SJSA1 (cell line): Measurements from ENCODE around the gene MORC1. TPM values are rescaled to one million over a fixed set of nuclear protein-coding genes. Genes with fewer than 3 reads are reported as not detected.
A peak's percentile ranks its signal among the peaks of the same experiment; 100 is the strongest.

Experiments
- DNase-seq, 2 experiments: peaks; one replicate each; pipeline ENCODE4 v3.0.0-alpha.2; 2015 to 2020; ENCODE audit warnings: low spot score in 2 of 2, low read depth in 1 of 2
- H3K27ac ChIP-seq: fragments of 250-450 bp; sonication (Bioruptor Pico); 2 replicates; pipeline ENCODE4 v1.5.1; 2020; ENCODE audit warnings: mild to moderate bottlenecking, moderate library complexity
- H3K27me3 ChIP-seq: fragments of 250-450 bp; sonication (Bioruptor Pico); replicated peaks from 2 replicates; pipeline ENCODE4 v1.5.1; 2020; ENCODE audit warnings: mild to moderate bottlenecking, moderate library complexity
- H3K36me3 ChIP-seq: fragments of 250-450 bp; sonication (Bioruptor Pico); 2 replicates; pipeline ENCODE4 v1.5.1; 2020; ENCODE audit warnings: mild to moderate bottlenecking
- H3K4me1 ChIP-seq: fragments of 250-450 bp; sonication (Bioruptor Pico); replicated peaks from 2 replicates; pipeline ENCODE4 v1.6.1; 2021; ENCODE audit warnings: mild to moderate bottlenecking
- H3K4me3 ChIP-seq: fragments of 250-450 bp; sonication (Bioruptor Pico); 2 replicates; pipeline ENCODE4 v1.5.1; 2020; ENCODE audit warnings: mild to moderate bottlenecking
- H3K9me3 ChIP-seq: fragments of 250-450 bp; sonication (Bioruptor Pico); replicated peaks from 2 replicates; pipeline ENCODE4 v1.5.1; 2020; ENCODE audit warnings: mild to moderate bottlenecking
- total RNA-seq: library from RNA; depleted of rRNA; stranded (reverse); fragments of >200 nt; shearing (Covaris generic); gene quantifications from 2 replicates; pipeline ENCODE4 v1.2.3, GENCODE V29; 2014

The MORC1 gene
- total RNA-seq, 1 experiment from 2014 or later, result not detected

- Histone ChIP-seq H3K36me3 (no peaks in the 10 kb centered on the region), H3K9me3 (no peaks in the 10 kb centered on the region), H3K27me3 (no peaks in the 10 kb centered on the region), H3K4me3 (no peak overlapping the region), H3K27ac (no peak overlapping the region), H3K4me1 (no peaks in the 10 kb centered on the region)
- no peak for DNase-seq
Measured at GRCh38 chr3:109033000-109033660, 84.8 kb downstream of the MORC1 start.

GRCh38 chr3:109028753-109029152 is 89.2 kb downstream of the MORC1 start:
- no peak overlapping the region for H3K4me3 ChIP-seq
- no peak overlapping the region for H3K27ac ChIP-seq
- no peaks in the 10 kb centered on the region for H3K27me3 ChIP-seq
- no peaks in the 10 kb centered on the region for H3K36me3 ChIP-seq
- H3K4me1 ChIP-seq, result no peaks in the 10 kb centered on the region
- no peak for DNase-seq
- no peaks in the 10 kb centered on the region for H3K9me3 ChIP-seq

- Histone ChIP-seq H3K4me1 (no peaks in the 10 kb centered on the region), H3K36me3 (no peaks in the 10 kb centered on the region), H3K9me3 (no peaks in the 10 kb centered on the region), H3K4me3 (no peak overlapping the region), H3K27me3 (no peaks in the 10 kb centered on the region), H3K27ac (no peak overlapping the region)
- DNase-seq, result no peak
Measured at GRCh38 chr3:109026821-109027220, 91.1 kb downstream of the MORC1 start.

GRCh38 chr3:109025896-109026295 is 92.0 kb downstream of the MORC1 start:
- Histone ChIP-seq H3K9me3 (no peaks in the 10 kb centered on the region), H3K27me3 (no peaks in the 10 kb centered on the region), H3K36me3 (no peaks in the 10 kb centered on the region), H3K4me1 (no peaks in the 10 kb centered on the region), H3K4me3 (no peak overlapping the region), H3K27ac (no peak overlapping the region)
- DNase-seq, result no peak

GRCh38 chr3:109023656-109024254 is 94.2 kb downstream of the MORC1 start:
- H3K36me3 ChIP-seq, result no peaks in the 10 kb centered on the region
- H3K9me3 ChIP-seq, result no peaks in the 10 kb centered on the region
- no peaks in the 10 kb centered on the region for H3K27me3 ChIP-seq
- no peaks in the 10 kb centered on the region for H3K4me1 ChIP-seq
- DNase-seq, result peak in 1 of 2 experiments; percentile 15
- H3K4me3 ChIP-seq, result no peak overlapping the region
- H3K27ac ChIP-seq, result no peak overlapping the region

- no peaks in the 10 kb centered on the region for H3K27me3 ChIP-seq
- H3K27ac ChIP-seq, result no peak overlapping the region
- H3K36me3 ChIP-seq, result no peaks in the 10 kb centered on the region
- no peak for DNase-seq
- no peaks in the 10 kb centered on the region for H3K9me3 ChIP-seq
- H3K4me1 ChIP-seq, result no peaks in the 10 kb centered on the region
- H3K4me3 ChIP-seq, result no peak overlapping the region
Measured at GRCh38 chr3:109023167-109023566, 94.8 kb downstream of the MORC1 start.

- no peaks in the 10 kb centered on the region for H3K36me3 ChIP-seq
- DNase-seq, result no peak
- H3K4me1 ChIP-seq, result no peaks in the 10 kb centered on the region
- no peaks in the 10 kb centered on the region for H3K9me3 ChIP-seq
- no peaks in the 10 kb centered on the region; the same call in 1 of the 2 replicates for H3K27me3 ChIP-seq
- no peak overlapping the region for H3K27ac ChIP-seq
- no peak overlapping the region for H3K4me3 ChIP-seq
Measured at GRCh38 chr3:109021556-109021955, 96.4 kb downstream of the MORC1 start.

GRCh38 chr3:109018828-109019227 is 99.1 kb downstream of the MORC1 start:
- no peaks in the 10 kb centered on the region for H3K9me3 ChIP-seq
- H3K27me3 ChIP-seq, result no peaks in the 10 kb centered on the region; the same call in 1 of the 2 replicates
- H3K36me3 ChIP-seq, result no peaks in the 10 kb centered on the region
- DNase-seq, result no peak
- no peak overlapping the region for H3K27ac ChIP-seq
- H3K4me1 ChIP-seq, result no peaks in the 10 kb centered on the region
- no peak overlapping the region for H3K4me3 ChIP-seq

GRCh38 chr3:109005443-109005842 is 112.5 kb downstream of the MORC1 start:
- DNase-seq, result no peak
- Histone ChIP-seq H3K4me3 (no peak overlapping the region), H3K9me3 (no peaks in the 10 kb centered on the region), H3K27me3 (no peaks in the 10 kb centered on the region), H3K4me1 (no peaks in the 10 kb centered on the region), H3K27ac (no peak overlapping the region), H3K36me3 (no peaks in the 10 kb centered on the region)

GRCh38 chr3:108998436-108998835 is 119.5 kb downstream of the MORC1 start:
- no peak overlapping the region for H3K27ac ChIP-seq
- no peak overlapping the region for H3K4me3 ChIP-seq
- H3K36me3 ChIP-seq, result no peaks in the 10 kb centered on the region
- H3K27me3 ChIP-seq, result no peaks in the 10 kb centered on the region
- H3K4me1 ChIP-seq, result no peaks in the 10 kb centered on the region
- no peaks in the 10 kb centered on the region for H3K9me3 ChIP-seq
- DNase-seq, result no peak

- no peaks in the 10 kb centered on the region for H3K36me3 ChIP-seq
- H3K4me3 ChIP-seq, result no peak overlapping the region
Measured at GRCh38 chr3:108985844-108986243, 132.1 kb downstream of the MORC1 start.

GRCh38 chr3:108983051-108983450 is 134.9 kb downstream of the MORC1 start:
- DNase-seq, result no peak

More at GRCh38 chr3:108985844-108986243, 132.1 kb downstream of the MORC1 start:
- Histone ChIP-seq H3K4me1 (no peaks in the 10 kb centered on the region), H3K27ac (no peak overlapping the region), H3K27me3 (no peaks in the 10 kb centered on the region), H3K9me3 (no peaks in the 10 kb centered on the region)
- no peak for DNase-seq

GRCh38 chr3:108976058-108976457 is 141.9 kb downstream of the MORC1 start:
- Histone ChIP-seq H3K4me1 (no peaks in the 10 kb centered on the region), H3K36me3 (no peaks in the 10 kb centered on the region), H3K27ac (no peak overlapping the region), H3K27me3 (no peaks in the 10 kb centered on the region), H3K4me3 (no peak overlapping the region), H3K9me3 (no peaks in the 10 kb centered on the region)
- DNase-seq, result no peak

More at GRCh38 chr3:108983051-108983450, 134.9 kb downstream of the MORC1 start:
- H3K4me3 ChIP-seq, result no peak overlapping the region
- H3K9me3 ChIP-seq, result no peaks in the 10 kb centered on the region
- H3K36me3 ChIP-seq, result no peaks in the 10 kb centered on the region
- H3K27ac ChIP-seq, result no peak overlapping the region
- H3K4me1 ChIP-seq, result no peaks in the 10 kb centered on the region
- H3K27me3 ChIP-seq, result no peaks in the 10 kb centered on the region

GRCh38 chr3:108973019-108973418 is 144.9 kb downstream of the MORC1 start:
- Histone ChIP-seq H3K9me3 (no peaks in the 10 kb centered on the region), H3K4me1 (no peaks in the 10 kb centered on the region), H3K27me3 (no peaks in the 10 kb centered on the region), H3K4me3 (no peak overlapping the region), H3K36me3 (no peaks in the 10 kb centered on the region), H3K27ac (no peak overlapping the region)
- no peak for DNase-seq
